Measurements from ENCODE around the gene HNRNPA3. TPM values are rescaled to one million over a fixed set of nuclear protein-coding genes. Genes with fewer than 3 reads are reported as not detected.

Gene HNRNPA3
- total and polyA plus RNA-seq, 2 of the 13 experiments (the other 11 are each of a cell fraction or from before 2014, with no cell fraction given), result 73.3 to 97.7 TPM

GRCh38 chr2:177165721-177166711 is 46.6 kb upstream of the HNRNPA3 start (continued):
- TF ChIP-seq FOXK2 (IDR thresholded peaks at IDR 0.05) (no peak), ZNF224 (CRISPR knock-in tag; IDR thresholded peaks at IDR 0.05) (no peak), ZNF660 (CRISPR knock-in tag; IDR thresholded peaks at IDR 0.05; ENCODE audit: borderline replicate concordance, low read depth) (no peak), ZFP36L2 (CRISPR knock-in tag; IDR thresholded peaks at IDR 0.05) (no peak), ZIK1 (CRISPR knock-in tag; IDR thresholded peaks at IDR 0.05; ENCODE audit: borderline replicate concordance, low read depth) (no peak), ZNF281 (CRISPR knock-in tag; IDR thresholded peaks at IDR 0.05; ENCODE audit: borderline replicate concordance) (no peak), NFYB (CRISPR knock-in tag; IDR thresholded peaks at IDR 0.05) (no peak), ATF7-NPFF (CRISPR knock-in tag; IDR thresholded peaks at IDR 0.05; ENCODE audit: low read depth) (no peak), XRCC5 (optimal IDR thresholded peaks at IDR 0.05; ENCODE audit: low read length) (no peak), KAT7 (CRISPR knock-in tag; IDR thresholded peaks at IDR 0.05; ENCODE audit: borderline replicate concordance) (no peak), LCORL (IDR thresholded peaks at IDR 0.05) (no peak; the same call in 1 of the 2 replicates), LCORL (CRISPR knock-in tag; IDR thresholded peaks at IDR 0.05) (peak; percentile 61; the same call in 1 of the 2 replicates), ZNF337 (CRISPR knock-in tag; IDR thresholded peaks at IDR 0.05; ENCODE audit: borderline replicate concordance, low read depth) (no peak), ZNF713 (CRISPR knock-in tag; IDR thresholded peaks at IDR 0.05) (no peak), KDM2A (CRISPR knock-in tag; IDR thresholded peaks at IDR 0.05; ENCODE audit: borderline replicate concordance, low read depth) (no peak), ZBTB33 (CRISPR knock-in tag; IDR thresholded peaks at IDR 0.05) (peak; percentile 15; the same call in 1 of the 2 replicates), SRSF4 (IDR thresholded peaks at IDR 0.05; ENCODE audit: low read depth, low read length, poor library complexity, severe bottlenecking) (no peak), ZNF343 (CRISPR knock-in tag; IDR thresholded peaks at IDR 0.05) (0 out of 2 replicates have a peak, but pooled peaks have one; percentile 17), FOXJ3 (CRISPR knock-in tag; IDR thresholded peaks at IDR 0.05; ENCODE audit: borderline replicate concordance) (peak; percentile 66; the same call in 1 of the 2 replicates), SMARCC2 (IDR thresholded peaks at IDR 0.05) (no peak), ZBTB34 (CRISPR knock-in tag; IDR thresholded peaks at IDR 0.05) (no peak), ONECUT2 (CRISPR knock-in tag; IDR thresholded peaks at IDR 0.05) (no peak), ZNF776 (CRISPR knock-in tag; IDR thresholded peaks at IDR 0.05) (no peak)

Measured in HepG2 (cell line).